T-helper 1 cell (primary cell): ENCODE results near the gene ACADL.

Source experiments
- DNase-seq, 5 donors: peaks; one replicate each; pipeline ENCODE4 v3.0.0-alpha.2; 2012 to 2020
- total RNA-seq, 4 donors: gene quantifications; one replicate each; lab custom pipeline; 2026; lab: John Stamatoyannopoulos, UW

The ACADL gene
- 0 reads per million in 4 donors for total RNA-seq

DNA sequence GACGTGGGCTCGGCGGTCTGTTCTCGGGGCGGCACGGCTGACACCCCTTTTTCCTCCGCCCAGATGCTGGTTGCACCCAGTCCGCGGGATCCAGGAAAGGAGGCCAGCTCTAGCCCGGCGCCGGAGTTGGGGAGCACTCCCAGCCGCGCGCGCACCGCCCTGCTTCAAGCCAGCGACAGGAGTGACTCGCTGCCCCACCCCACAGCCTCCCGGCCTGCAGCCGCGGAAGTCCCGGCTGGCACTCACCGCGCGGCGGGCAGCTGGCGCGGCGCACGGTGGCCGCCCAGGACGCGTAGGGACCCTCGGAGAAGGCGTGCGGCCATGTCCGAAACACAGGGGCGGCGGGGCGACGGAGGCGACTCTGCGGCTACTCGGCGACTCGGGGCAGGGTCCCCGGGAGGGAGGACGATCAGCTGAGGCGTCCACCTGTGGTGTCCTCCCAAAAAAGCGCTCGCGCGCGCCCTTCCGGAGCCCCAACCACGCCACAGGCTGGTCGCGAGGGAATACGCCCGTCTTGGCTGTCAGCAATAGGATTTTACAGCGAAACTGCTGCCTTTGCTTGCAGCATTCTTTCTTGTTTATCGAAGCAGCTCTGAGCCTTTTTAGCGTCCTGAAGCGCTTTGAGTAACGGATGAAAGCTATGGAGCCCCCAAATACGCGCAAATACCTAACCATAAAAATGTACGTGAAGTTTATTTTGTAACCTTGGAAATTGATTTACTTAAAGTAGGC is at the start of gene ACADL:
ACADL (minus strand) TSS at position 507 of the 732 bp plus-strand sequence; CDS start at position 323, 184 bp downstream.
- no peak for DNase-seq

DNA sequence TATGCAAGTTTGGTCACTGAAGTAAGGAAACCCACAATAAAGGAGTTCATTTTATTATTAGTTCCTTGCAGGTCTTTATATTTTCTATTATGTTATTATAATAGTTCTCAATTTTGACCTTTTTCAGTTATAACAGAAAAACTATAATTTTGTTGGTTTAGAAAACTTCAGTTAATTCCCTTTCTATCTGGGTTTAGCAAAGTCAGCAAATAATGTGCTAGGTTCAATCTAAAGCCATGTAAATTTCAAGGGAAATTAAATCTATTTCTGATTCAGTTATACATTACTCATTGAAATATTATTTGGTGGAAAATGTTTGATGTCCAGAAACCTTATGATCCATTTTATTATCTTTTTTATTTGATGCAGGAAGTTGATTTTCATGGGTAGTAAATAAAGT is 46.1 kb upstream of the ACADL start:
- DNase-seq: no peak

DNA sequence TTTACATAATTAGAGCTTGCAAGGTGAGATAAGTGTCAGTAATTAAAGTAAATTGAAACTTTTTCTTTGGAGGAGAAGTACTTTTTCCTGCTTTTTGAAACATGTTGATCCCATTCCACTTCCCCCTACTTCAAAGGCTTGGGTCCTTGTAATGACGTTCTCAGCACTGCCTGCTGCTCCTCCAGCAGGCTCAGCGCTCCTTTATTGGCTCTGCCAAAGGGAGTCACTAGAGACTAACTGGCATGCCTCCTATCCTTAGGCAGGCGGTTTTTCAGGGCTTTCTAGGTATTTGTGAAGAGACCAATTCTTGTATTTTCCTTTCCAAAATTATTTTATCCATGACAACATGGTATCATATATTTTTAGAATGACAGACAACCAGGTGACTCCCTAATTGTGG is 43.9 kb upstream of the ACADL start:
- no peak for DNase-seq

DNA sequence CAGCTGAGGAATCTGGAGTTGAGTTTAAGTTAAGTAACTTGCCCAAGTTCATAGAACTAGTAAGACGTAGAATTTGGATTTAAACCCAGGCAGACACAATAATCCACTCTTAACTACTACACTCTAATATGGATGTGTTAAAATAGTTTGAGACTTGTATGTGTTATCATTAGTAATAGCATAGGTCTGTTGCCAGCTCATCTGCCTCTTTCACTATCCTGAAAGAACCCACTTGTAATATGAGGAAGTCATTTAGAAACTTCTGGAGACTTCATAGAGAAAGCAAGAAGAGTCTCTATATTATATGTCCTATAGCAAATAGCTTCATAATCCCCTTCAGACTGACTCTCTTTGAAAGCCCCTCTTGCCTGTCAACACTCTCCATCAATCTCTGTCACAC is 43.0 kb upstream of the ACADL start:
- no peak for DNase-seq

DNA sequence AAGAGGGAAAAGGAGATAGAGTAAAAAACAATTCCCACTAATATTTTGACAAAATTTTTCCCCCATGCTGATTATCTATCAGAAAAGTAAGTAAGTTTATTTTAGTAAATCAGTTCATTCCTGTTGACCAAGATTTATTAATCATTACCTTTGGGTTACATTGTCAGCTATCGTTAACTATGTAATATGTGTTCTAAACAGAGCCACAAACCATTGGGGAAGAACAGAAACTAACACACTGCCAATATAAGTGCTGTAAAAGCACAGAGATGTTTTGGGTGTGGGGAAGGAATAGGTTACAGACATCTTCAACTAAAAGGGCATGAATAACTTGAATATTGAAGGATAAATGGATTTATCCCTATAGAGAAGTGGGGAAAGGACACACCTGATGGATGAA is 42.5 kb upstream of the ACADL start:
- DNase-seq: no peak

DNA sequence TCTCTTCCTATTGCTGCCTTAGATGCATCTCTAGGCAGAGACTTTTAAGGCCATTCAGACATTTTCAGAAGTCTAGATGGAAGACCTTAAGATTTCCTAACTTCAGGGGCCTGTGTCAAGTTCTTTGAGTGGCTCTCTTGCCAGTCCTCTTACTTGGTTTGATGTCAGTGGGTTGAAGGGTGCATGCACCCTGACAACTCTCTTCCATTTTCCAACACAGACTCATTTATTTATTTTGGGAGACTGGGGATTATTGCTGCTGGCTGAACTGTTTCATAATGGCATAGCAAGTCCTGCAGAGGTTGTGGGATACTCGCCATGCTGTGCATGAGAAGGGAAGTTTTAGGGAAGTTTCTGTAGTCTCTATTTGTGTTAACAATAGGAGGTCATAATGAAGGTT is 39.0 kb upstream of the ACADL start:
- no peak for DNase-seq

DNA sequence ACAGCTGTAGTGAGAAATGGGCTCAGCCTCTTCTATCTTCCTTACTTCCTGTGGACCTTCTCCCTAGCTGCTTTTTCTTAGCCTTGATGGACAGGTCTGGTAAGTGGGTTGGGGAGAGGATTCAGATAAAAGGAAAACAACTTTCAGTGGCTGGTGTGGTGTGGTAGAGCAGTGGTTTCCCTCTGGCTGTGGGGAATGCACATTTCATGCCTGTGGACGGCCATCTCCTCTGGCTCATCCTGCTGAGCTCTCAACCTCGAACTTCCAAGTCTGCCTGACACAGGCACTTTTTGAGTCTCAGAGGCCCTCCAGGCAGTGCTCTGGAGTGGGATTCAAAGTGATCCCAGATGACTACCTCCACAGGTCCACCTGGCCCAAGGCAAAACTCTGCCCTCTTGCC is 38.6 kb upstream of the ACADL start:
- DNase-seq: no peak

DNA sequence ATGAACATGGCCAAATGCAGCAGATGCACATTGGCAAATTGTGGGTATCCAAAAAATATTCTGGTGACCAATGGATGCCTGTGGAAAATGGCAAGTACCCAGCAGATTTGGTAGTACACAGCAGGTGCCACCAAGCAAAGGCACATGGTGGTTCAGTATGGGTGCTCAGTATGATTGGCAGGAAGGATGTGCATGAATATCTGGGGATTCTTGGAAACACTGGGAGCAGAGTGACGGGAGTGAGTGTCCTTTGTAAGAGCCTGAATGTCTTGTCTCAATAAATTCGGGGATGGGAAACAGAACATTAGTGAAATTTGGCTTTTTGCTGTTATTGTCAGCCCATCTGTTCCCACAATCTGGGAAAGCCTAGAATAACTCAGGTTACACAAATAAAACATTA is 36.8 kb upstream of the ACADL start:
- DNase-seq: no peak

DNA sequence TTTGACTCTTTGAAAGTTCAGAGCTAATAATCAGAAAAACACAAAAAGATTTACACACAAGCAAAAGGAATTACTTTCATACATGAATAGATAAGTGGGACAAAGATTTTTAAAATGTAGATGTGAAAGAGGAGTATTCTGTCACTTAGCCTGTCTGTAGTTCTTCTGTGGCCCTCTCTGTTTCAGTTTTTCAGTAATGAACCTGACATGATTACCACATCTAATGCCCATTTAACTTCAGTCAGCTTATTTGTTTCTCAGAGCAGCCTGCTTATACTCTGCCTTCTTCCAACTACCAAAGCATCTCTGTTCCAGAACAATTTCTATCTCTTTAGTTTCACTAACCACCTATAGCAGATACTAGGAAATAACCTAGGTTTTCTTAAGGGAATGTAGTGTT is 34.4 kb upstream of the ACADL start:
- no peak for DNase-seq

DNA sequence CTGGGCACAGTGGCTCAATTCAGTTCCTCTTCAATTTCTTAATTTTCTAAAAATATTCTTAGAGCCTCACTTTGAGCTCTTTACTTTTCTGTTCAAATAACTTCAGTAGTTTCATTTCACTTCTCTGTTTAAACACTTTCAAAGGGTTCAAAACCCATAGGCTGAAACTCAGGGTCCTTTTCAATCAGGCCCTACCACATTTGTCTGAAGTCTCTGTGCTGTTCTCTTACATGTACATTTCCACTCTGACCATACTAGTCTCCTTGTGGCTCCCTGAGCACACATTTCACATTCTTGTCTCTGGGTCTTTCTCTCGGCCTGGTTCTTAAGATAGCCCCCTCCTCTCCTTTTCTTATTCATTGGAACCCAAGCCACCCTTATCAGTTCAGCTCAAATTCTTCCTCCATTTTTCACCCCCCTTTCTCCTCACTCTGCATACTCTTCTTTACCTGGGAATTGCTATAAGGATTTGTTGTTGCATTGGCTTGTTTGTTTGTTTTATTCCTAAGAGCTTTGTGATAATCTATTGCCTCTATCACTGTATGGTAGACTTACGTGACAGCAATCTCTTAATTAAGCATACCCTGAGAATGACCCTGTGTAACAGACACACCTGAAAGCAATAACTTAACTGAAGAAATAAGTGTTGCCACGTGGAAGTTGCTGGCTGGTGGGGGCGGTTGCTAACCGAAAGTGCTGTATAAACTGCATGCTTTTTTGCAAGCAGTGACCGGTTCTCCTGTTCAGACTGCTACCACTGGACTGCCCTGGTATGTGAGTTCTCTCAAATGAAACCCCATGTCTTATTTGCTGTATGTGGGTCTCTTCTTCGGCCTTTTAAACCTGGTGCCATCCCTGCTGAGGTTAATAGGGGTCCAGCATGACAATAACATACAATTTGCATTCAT is 27.7 kb upstream of the ACADL start:
- DNase-seq: no peak

DNA sequence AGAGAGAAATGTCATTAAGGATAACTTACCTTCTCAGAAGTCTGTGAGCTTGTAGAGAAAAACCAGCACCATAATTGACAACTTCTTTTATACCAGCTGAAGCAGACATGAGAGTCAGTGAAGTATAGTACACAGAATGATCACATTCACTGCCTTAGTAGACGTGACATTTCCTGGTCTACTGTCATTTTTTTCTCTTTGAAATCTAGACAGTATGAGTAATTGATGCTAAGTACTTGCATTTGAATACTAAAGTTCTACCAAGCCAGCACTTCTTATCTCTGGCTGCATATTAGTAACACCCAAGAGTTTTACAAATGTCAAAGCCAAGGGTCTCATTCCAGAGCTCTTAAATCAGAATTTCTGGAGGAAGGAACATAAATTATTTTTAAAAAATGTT is 25.4 kb upstream of the ACADL start:
- DNase-seq: no peak

DNA sequence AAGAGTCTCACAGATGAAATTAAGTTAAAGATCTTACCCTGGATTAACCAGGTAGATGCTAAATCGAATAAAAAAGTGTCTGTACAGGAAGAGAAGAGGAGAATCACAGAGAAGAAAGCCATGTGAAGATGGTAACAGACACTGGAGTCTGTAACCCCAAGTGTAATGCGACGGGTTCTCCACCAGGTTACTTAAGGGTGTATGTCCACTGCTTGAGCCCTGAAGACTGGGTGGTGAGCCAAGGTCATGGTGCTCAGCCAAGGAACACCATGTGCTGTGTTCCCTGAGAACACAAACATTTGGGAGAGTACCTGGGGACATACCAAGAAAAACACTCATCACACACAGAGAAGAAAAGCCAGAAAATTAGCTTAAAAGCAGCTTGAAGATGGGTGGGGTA is 8.2 kb upstream of the ACADL start:
- DNase-seq: no peak

DNA sequence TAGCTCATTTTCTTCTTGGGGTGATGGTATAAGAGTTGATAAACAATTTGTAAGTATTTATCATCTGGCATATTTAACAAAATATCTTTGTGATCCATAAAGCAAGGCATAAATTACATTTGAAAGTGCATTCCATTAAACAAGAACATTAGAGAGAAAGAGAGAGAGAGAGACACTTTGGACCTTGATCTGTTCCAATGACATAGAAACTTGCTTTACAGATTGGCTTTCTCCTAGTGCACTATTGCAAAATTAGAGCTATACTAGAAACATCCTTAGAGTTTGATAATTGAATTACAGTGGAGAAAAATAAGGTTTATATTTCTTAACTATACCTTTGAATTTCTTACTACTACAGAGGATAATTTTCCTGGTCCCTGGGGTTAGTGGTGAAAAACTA is 5.7 kb upstream of the ACADL start:
- DNase-seq: no peak

DNA sequence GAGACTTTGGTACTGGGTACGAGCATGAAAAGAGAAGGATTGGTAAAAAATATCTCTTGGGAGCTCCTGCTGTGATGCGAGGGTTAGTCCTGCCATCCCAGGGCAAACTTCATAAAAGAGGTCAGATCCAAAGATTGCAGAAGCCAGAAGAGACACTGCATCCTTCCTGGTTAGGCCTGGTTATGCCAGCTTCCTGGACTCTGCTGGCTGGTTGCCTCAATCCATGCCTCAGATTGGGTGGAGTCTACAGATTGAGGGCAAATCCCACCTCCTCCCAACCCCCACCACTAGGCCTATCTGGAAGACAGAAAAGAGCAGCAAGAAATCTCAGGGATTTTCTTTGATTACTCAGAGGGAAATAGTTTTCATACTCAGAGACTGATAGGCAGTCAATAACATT is 5.3 kb upstream of the ACADL start:
- DNase-seq: no peak

DNA sequence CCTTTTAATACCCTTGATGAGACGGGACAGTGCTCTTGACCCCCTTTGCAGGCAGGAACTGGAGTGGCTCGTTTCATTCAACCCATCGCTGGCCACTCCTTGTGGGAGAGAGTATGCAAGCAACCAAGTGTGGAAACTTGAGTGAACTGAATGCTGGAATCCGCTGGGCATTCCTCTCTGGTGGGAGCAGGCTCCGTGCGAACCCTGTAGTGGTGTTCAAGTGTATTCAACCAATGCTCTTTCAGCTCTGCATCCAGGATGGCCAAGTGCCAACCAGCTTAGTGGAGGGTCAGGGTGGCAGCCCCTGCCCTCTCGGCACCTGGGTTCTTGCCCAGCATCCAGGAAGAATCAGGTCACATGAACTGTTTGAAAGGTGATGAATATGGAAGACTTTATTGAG is 3.3 kb upstream of the ACADL start:
- no peak for DNase-seq

DNA sequence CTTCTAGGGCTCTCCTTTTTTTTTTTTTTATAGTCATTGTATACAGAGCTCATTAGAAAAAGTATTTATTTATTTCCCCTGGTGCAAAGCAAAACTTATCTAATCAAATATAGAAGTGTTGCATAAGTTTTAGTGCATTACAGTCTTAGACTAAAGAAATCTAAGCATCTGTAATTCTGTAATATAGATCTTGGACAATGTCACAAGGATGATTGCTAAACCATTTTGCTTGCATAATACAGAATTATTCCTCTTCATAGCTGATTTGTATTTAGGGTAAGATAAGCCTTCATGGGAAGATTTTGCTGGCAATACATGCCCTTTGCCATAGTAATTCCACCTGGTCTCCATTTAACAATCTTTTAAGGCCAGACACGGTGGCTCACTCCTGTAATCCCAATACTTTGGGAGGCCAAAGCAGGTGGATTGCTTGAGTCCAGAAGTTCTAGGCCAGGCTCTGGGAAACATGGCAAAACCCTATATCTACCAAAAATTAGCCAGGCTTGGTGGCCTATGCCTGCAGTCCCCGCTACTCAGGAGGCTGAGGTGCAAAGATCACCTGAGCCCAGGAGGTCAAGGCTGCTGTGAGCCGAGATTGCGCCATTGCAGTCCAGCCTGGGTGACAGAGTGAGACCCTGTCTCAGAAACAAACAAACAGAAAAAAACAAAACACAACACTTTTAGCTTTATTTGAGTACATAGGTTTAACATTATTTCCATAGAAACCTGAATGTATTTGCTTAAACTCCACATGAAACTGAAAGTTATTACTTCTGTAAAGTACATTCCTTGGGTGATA is 2.2 kb upstream of the ACADL start:
- no peak for DNase-seq

DNA sequence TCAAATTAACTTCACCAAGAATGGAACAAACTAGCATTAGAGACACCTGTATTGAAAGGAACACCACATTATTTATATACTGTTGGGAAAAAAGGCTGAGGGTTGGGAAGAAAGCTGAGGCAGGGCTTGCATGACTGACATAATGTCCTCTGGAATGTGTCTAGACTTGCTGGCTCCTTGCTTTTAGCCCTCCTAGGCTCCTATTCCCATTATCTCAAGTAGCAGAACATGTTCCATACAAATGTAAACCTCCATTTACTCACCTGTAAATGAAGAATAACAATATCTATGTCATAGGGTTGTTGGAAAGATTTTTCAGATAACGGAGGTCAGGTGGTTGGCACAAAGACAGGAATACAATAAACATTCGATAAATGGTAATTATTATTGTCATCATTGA is 976 bp upstream of the ACADL start:
- no peak for DNase-seq

DNA sequence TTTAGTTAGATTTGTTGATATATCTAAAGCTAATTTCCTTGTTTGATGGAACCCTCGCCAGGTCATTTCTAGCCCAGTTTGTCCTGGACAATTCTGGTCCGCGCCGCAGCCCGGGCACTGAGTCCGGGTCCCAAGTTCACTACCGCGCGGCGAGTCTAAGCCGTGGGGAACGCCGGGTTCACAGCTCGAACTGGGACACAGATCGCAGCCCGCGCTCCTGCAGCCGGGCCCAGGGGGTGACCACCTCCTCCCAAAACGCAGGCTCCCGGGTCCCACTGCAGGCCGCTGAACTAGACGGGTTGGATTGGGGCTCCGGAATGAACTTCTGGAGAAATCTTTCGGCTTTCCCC is 681 bp downstream of the ACADL start:
- DNase-seq: no peak

DNA sequence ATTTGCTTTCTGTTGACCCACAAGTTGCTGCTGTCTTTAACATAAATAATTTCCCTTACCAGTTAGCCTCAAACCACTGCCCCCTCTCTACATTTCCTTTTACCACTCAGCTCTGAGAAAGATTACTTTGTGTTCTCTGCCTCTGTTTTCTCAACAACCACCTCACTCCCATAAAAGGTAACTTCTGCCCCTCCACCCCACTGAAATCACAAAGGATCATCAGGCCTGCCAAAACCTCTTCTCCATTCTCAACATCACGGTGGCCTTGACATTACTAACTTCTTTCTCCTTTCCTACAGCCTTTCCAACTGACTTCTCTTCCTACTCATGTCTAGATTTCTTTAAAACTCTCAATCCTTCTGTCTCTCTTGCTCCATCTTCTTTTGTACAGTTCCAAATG is 10.1 kb downstream of the ACADL start:
- DNase-seq: no peak

DNA sequence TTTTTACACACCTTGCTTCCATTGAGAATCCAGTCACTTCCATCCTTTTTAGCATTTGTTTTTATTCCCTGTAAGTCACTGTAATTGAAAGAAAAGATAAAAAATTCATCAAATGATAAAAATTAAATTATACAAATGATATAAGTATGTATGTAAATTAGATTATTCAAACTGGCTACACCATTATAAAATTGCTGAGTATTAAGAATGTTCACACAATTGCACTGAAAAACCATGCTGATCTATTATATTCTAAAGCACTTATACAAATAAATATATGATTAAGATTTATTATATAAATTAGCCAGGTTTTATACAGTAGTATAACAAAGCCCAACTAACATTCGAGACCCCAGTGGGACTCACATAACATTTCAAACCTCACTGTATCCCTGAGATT is 15.1 kb downstream of the ACADL start:
- no peak for DNase-seq

DNA sequence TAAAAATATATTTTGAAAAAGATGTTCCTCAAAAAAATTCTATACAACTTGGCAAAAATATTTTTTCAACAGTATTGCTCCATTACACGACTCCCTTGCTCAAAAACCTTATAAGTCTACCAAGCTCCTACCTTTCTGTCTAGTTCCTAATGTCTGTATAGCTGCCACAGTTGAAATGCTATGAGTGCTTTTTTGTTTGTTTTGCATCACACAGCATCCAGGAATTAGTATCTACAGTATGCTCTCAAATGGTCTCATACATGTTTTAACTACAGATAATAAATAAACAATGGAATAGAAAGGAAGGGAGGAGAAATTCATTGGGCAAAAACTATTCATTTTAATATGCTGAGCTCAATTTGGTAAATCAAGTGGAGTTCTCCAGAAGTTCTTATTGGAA is 17.3 kb downstream of the ACADL start:
- no peak for DNase-seq

DNA sequence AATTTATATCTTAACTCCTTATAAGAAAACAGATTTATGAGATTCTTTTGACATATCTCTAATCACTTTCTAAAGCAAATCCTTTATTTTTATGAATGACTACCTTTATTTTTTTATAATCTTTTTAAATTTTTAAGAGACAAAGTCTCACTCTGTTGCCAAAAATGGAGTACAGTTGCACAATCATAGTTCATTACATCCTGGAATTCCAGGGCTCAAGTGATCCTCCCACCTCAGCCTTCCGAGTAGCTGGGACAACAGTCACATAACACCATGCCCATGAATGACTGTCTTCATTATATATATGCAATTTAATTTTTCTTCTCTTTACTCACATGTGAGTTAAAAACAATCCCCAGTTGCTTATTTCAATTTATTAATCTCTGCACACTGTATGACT is 21.7 kb downstream of the ACADL start:
- DNase-seq: no peak

DNA sequence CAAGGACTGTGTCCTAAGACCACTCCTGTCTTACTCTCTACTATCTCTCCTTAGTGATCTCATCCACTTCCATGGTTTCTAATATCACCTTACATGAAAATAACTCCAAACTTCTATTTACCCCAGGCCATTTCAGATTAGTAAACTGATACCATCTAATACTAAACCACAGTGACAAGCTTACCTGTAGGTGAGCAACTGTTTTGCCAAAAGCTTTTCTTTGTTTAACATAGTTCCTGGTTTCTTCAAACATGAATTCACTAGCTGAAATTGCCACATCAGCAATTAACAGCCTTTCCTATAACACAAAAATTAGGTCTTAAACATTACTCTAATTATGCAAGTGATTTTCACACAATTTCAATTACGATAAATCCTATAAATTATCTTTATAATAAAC is 22.1 kb downstream of the ACADL start:
- no peak for DNase-seq

DNA sequence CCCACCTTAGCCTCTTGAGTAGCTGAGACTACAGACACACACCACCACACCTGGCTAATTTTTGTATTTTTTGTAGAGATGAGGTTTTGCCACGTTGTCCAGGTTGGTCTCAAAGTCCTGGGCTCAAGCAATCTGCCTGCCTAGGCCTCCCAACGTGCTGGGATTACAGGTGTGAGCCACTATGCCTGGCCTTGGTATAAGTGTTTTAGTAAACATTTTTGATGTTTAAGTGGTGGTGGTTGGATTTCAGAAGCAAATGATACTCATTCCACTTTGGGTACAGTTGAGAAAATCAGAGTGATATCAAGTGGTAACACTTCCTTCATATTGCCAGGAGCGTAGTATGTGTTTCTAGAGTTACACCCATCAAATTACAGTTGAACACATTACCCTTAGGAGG is 25.4 kb downstream of the ACADL start:
- DNase-seq: no peak
